GM12801 (cell line): ENCODE data around the gene ATG9A.

ENCODE experiments used
- TF ChIP-seq, protein P1 (sequence below): IDR thresholded peaks from one replicate; pipeline ENCODE4 v1.5.1; 2011; ENCODE audit warnings: control low read depth; ENCODE audit not compliant: insufficient read length; ENCODE audit errors: extremely low read depth

The ATG9A gene

GRCh38 chr2:219272356-219272755 is 42.9 kb upstream of the ATG9A start:
- TF ChIP-seq, protein P1, sequence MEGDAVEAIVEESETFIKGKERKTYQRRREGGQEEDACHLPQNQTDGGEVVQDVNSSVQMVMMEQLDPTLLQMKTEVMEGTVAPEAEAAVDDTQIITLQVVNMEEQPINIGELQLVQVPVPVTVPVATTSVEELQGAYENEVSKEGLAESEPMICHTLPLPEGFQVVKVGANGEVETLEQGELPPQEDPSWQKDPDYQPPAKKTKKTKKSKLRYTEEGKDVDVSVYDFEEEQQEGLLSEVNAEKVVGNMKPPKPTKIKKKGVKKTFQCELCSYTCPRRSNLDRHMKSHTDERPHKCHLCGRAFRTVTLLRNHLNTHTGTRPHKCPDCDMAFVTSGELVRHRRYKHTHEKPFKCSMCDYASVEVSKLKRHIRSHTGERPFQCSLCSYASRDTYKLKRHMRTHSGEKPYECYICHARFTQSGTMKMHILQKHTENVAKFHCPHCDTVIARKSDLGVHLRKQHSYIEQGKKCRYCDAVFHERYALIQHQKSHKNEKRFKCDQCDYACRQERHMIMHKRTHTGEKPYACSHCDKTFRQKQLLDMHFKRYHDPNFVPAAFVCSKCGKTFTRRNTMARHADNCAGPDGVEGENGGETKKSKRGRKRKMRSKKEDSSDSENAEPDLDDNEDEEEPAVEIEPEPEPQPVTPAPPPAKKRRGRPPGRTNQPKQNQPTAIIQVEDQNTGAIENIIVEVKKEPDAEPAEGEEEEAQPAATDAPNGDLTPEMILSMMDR, result no peak

DNA sequence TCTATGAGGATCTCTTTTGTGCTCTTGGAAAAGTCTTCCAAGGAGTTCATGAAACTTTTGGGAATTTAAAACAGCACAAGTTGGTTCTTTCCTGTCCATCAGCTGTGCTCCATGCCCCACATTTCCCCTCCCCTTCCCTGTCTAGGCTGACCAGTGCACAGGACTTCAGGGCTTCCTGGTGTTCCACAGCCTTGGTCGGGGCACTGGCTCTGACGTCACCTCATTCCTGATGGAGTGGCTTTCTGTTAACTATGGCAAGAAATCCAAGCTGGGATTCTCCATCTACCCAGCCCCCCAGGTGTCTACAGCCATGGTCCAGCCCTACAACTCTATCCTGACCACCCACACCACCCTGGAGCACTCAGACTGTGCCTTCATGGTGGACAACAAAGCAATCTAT is 41.6 kb upstream of the ATG9A start:
- TF ChIP-seq, protein P1, result no peak

GRCh38 chr2:219270055-219270372 is 40.6 kb upstream of the ATG9A start:
- TF ChIP-seq, protein P1, result no peak

GRCh38 chr2:219269362-219270054 is 40.1 kb upstream of the ATG9A start:
- TF ChIP-seq, protein P1, result no peak

- TF ChIP-seq, protein P1, result no peak
Observed at GRCh38 chr2:219268294-219268693, 38.9 kb upstream of the ATG9A start.

GRCh38 chr2:219266886-219267285 is 37.5 kb upstream of the ATG9A start:
- TF ChIP-seq, protein P1, result no peak

DNA sequence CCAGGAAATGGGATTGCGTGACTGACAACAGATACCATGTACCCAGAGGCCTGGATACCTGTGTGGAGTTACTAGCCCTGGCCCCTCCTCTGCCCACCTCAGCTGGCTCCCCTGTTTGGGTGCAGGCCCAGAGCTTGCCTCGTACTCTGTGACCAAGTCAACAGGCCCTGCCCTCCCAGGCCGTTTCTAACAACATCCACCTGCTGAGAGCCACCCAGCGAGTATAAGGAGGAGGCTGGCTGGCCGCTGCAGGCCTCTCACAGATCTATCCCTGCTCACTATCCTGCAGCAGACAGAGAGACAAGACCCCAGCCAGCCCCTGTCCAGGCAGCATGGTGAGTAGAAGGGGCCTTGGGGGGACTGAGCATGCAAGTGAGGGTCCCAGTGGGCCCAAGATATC is 36.8 kb upstream of the ATG9A start:
- TF ChIP-seq, protein P1, result no peak
